Bronchial epithelial cell (primary cell): Measurements from ENCODE around the gene RDH8. TPM values are rescaled to one million over a fixed set of nuclear protein-coding genes. Genes with fewer than 3 reads are reported as not detected.

Experiments used
- DNase-seq: peaks from one replicate; pipeline ENCODE4 v3.0.0-alpha.2; 2010; ENCODE audit warnings: low read depth
- FAIRE-seq: peaks from 2 replicates; lab custom pipeline; 2011; peaks lifted over from hg19 to GRCh38; lab: Jason Lieb, UNC
- H3K27me3 ChIP-seq: 2 replicates; pipeline ENCODE4 v1.5.1; 2011; ENCODE audit warnings: low read length; ENCODE audit not compliant: control insufficient read depth, insufficient read depth
- H3K36me3 ChIP-seq: 2 replicates; pipeline ENCODE4 v1.5.1; 2011; ENCODE audit warnings: low read length; ENCODE audit not compliant: control insufficient read depth, insufficient read depth
- H3K4me3 ChIP-seq: 2 replicates; pipeline ENCODE4 v1.5.1; 2011; ENCODE audit warnings: mild to moderate bottlenecking, low read depth, low read length, control low read depth
- CTCF ChIP-seq: IDR thresholded peaks from 2 replicates; pipeline ENCODE4 v1.5.1; 2011; ENCODE audit warnings: mild to moderate bottlenecking, moderate library complexity, low read length, control low read depth, inconsistent platforms; ENCODE audit not compliant: insufficient read depth, severe bottlenecking
- total RNA-seq: library from RNA; depleted of rRNA; stranded (reverse); fragments of >200 nt; gene quantifications from 2 replicates; pipeline ENCODE4 v1.2.1, GENCODE V29; 2014

RDH8 gene
- total RNA-seq, 1 donor from 2014 or later = not detected

GRCh38 chr19:10010247-10010691 lies 3.0 kb upstream of the RDH8 start, which contains the start of gene COL5A3:
TSS of gene COL5A3 (minus strand) at chr19:10010504. CDS start at chr19:10010385, 119 bp downstream.
- Histone ChIP-seq H3K27me3 (no peaks in the 10 kb centered on the region), H3K36me3 (no peaks in the 10 kb centered on the region), H3K4me3 (peak within 1 kb of the TSS; percentile 15)
- DNase-seq (peak; percentile 29), FAIRE-seq (no peak)
- no peak for TF ChIP-seq CTCF

- no peak for FAIRE-seq
- Histone ChIP-seq H3K4me3 (no peak overlapping the region), H3K36me3 (no peaks in the 10 kb centered on the region), H3K27me3 (no peaks in the 10 kb centered on the region)
- no peak for TF ChIP-seq CTCF
- no peak for DNase-seq
Measured at GRCh38 chr19:10010939-10011338, 2.3 kb upstream of the RDH8 start.

- DNase-seq (no peak), FAIRE-seq (no peak)
- H3K27me3 ChIP-seq = no peaks in the 10 kb centered on the region
- no peak overlapping the region for H3K4me3 ChIP-seq
- no peaks in the 10 kb centered on the region for H3K36me3 ChIP-seq
- TF ChIP-seq CTCF = no peak
Measured at GRCh38 chr19:10011974-10012373, 1.3 kb upstream of the RDH8 start.

- no peak overlapping the region for H3K4me3 ChIP-seq
- no peak for TF ChIP-seq CTCF
- no peak for FAIRE-seq
- DNase-seq = no peak
- H3K36me3 ChIP-seq = no peaks in the 10 kb centered on the region
- no peaks in the 10 kb centered on the region for H3K27me3 ChIP-seq
Measured at GRCh38 chr19:10013834-10014618, 743 bp downstream of the RDH8 start.

GRCh38 chr19:10018263-10018662 lies 5.0 kb downstream of the RDH8 start:
- no peak for FAIRE-seq
- Histone ChIP-seq H3K27me3 (no peaks in the 10 kb centered on the region), H3K4me3 (no peak overlapping the region), H3K36me3 (no peaks in the 10 kb centered on the region)
- TF ChIP-seq CTCF = no peak
- DNase-seq = peak; percentile 53
